Neural crest cell (in vitro differentiated cells): ENCODE data around the gene NCOA3. TPM values are rescaled to one million over a fixed set of nuclear protein-coding genes. Genes with fewer than 3 reads are reported as not detected.

Experiments
- DNase-seq: peaks from one replicate; pipeline ENCODE4 v3.0.0; 2021; ENCODE audit warnings: low read depth, mixed read lengths, low spot score
- H3K27ac Mint-ChIP-seq: one replicate; pipeline ENCODE4 v1.8.0; 2021; ENCODE audit warnings: mild to moderate bottlenecking, mixed read lengths; ENCODE audit not compliant: unreplicated experiment
- H3K27me3 Mint-ChIP-seq: 2 replicates; pipeline ENCODE4 v1.8.0; 2021; ENCODE audit warnings: low read depth, mild to moderate bottlenecking, mixed read lengths
- H3K36me3 Mint-ChIP-seq: 2 replicates; pipeline ENCODE4 v1.8.0; 2021; ENCODE audit warnings: low read depth, mild to moderate bottlenecking, mixed read lengths
- H3K4me1 Mint-ChIP-seq: 2 replicates; pipeline ENCODE4 v1.8.0; 2021; ENCODE audit warnings: mixed read lengths
- H3K4me3 Mint-ChIP-seq: one replicate; pipeline ENCODE4 v1.8.0; 2021; ENCODE audit warnings: mild to moderate bottlenecking, mixed read lengths
- H3K9me3 Mint-ChIP-seq: 2 replicates; pipeline ENCODE4 v1.8.0; 2021; ENCODE audit warnings: mixed read lengths
- CTCF ChIP-seq: fragments of 200-600 bp; sonication (generic); conservative IDR thresholded peaks from 2 replicates; pipeline ENCODE4 v1.5.0; 2021; ENCODE audit warnings: antibody characterized with exemption, mild to moderate bottlenecking
- total RNA-seq: library from RNA; stranded (reverse); gene quantifications from 2 replicates; pipeline ENCODE4 v1.2.1, GENCODE V29; 2021

Gene NCOA3
- total RNA-seq, 1 donor from 2014 or later, result 25.7 TPM

- Mint-ChIP-seq H3K36me3 (no peaks in the 10 kb centered on the region), H3K27ac (peak overlapping the region; percentile 24), H3K4me1 (peaks cover 27% of the 10 kb centered on the region), H3K27me3 (no peaks in the 10 kb centered on the region), H3K9me3 (no peaks in the 10 kb centered on the region), H3K4me3 (peak overlapping the region; percentile 100)
- TF ChIP-seq CTCF, result no peak
- no peak for DNase-seq
These were observed 1.1 kb upstream of the NCOA3 start for GRCh38 chr20:47500554-47500953.

- Mint-ChIP-seq H3K27me3 (no peaks in the 10 kb centered on the region), H3K4me3 (peak overlapping the region; percentile 100), H3K36me3 (no peaks in the 10 kb centered on the region), H3K27ac (peak overlapping the region; percentile 86), H3K4me1 (peaks cover 30% of the 10 kb centered on the region), H3K9me3 (no peaks in the 10 kb centered on the region)
- no peak for DNase-seq
- no peak for TF ChIP-seq CTCF
These were observed 588 bp upstream of the NCOA3 start for GRCh38 chr20:47501116-47501481.

- Mint-ChIP-seq H3K9me3 (no peaks in the 10 kb centered on the region), H3K27me3 (no peaks in the 10 kb centered on the region), H3K4me3 (peak overlapping the region; percentile 100), H3K4me1 (peaks cover 43% of the 10 kb centered on the region), H3K36me3 (no peaks in the 10 kb centered on the region), H3K27ac (peak overlapping the region; percentile 95)
- peak; percentile 18 for TF ChIP-seq CTCF
- DNase-seq, result peak; percentile 19
These were observed 868 bp downstream of the NCOA3 start for GRCh38 chr20:47502271-47503239.

- TF ChIP-seq CTCF, result no peak
- H3K27me3 Mint-ChIP-seq, result no peaks in the 10 kb centered on the region
- no peak overlapping the region for H3K27ac Mint-ChIP-seq
- H3K9me3 Mint-ChIP-seq, result no peaks in the 10 kb centered on the region
- H3K4me3 Mint-ChIP-seq, result peak overlapping the region; percentile 100
- H3K4me1 Mint-ChIP-seq, result peaks cover 54% of the 10 kb centered on the region
- no peak for DNase-seq
- H3K36me3 Mint-ChIP-seq, result no peaks in the 10 kb centered on the region
These were observed 2.0 kb downstream of the NCOA3 start for GRCh38 chr20:47503685-47504084.

- Mint-ChIP-seq H3K27me3 (no peaks in the 10 kb centered on the region), H3K4me3 (peak overlapping the region; percentile 65), H3K9me3 (no peaks in the 10 kb centered on the region), H3K4me1 (peaks cover 60% of the 10 kb centered on the region), H3K36me3 (no peaks in the 10 kb centered on the region), H3K27ac (no peak overlapping the region)
- no peak for DNase-seq
- no peak for TF ChIP-seq CTCF
These were observed 4.6 kb downstream of the NCOA3 start for GRCh38 chr20:47506335-47506734.
